NCI-H2029 (cell line): ENCODE results near the gene DYNC2LI1.

ENCODE experiments used
- DNase-seq: peaks from one replicate; lab custom pipeline; 2025; lab: John Stamatoyannopoulos, UW

The DYNC2LI1 gene

DNA sequence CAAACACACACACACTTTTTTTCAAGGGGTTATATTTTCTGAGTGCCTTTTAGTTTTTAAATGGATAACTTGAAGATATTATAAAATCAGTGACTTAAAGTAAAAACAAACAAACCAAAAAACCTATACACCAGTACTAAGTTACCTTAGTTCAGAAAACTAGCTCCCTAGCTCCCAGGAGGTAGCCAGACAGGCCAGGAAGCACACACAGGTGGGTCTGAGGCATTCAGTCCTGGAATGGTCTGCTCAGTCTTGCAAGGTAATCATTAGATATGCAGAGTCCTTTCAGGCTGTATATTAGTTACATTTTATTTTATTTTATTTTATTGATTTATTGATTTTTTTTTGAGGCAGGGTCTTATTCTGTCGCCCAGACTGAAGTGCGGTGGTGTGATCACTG is 10.7 kb upstream of the DYNC2LI1 start:
- DNase-seq = no peak

GRCh38 chr2:43764086-43764705 is 9.6 kb upstream of the DYNC2LI1 start:
- no peak for DNase-seq

DNA sequence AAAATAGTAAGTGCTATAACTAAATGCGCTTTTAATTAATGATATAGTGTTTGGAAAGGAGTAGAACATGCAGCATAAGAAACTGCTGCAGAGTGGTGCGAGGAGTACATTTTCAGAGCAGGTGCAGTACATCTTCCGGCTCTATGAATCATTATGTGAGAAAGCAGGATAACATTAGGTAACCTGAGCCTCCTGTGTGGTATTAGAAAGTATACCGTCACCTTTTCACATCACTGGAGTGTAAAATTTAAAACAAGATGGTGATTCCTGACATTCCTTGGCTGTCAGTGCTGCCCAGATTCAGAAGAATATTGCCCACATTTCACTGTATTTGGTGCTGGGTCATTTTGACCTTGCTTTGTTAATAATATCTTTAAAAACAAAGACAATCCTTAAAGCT is 7.8 kb upstream of the DYNC2LI1 start:
- no peak for DNase-seq

GRCh38 chr2:43774617-43775016 is 778 bp downstream of the DYNC2LI1 start:
- no peak for DNase-seq

DNA sequence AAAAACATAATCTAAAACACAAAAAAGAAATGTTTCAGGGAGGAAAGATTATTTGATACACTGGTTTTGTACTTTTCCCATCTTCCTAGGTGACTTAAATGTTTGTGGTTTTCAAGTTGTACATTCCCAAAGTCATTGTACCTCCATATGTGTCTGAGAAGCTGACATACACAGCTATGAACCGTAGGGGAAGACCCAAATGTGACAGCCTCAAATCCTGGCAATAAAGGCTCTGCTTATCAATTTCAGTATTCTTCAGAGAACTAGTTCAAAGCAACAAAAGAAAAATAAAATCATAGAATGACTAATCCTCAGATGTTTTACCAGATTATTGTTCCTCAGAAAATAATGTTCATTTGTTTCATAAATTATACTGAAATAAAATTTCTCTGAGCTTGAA is 2.5 kb downstream of the DYNC2LI1 start:
- no peak for DNase-seq

- DNase-seq = no peak
Measured at GRCh38 chr2:43777306-43777926, 3.6 kb downstream of the DYNC2LI1 start.

DNA sequence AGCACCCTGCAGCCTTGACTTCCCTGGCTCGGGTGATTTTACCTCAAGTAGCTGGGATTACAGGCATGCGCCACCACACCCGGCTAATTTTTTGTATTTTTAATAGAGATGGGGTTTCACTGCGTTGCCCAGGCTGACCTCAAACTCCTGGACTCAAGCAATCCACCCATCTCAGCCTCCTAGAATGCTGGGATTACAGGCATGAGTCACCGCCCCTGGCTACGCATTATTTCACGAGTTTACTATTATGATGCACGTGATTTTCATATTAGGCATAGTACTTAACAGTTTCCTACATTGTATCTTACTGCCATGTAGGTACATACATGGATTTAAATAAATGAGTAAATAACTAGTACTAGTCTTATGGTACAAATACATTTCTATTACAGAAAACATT is 4.4 kb downstream of the DYNC2LI1 start:
- DNase-seq = no peak

DNA sequence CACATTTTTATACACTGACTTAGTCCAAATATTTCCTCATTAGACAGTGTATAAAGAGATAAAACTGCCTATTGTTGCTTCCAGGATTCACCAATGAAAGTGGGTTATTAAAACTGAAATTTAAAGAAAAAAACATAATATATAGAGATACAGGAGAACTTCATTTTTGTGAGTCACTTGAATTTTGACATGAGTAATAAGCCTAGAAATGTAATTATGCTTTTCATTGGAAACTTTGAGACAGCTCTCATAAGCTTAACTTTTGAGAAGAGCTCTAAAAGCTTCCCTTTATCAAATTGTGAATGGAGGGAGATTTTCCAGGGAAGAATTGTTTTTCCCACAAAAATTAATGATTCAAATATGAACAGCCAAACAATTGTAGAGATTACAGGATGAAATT is 14.1 kb downstream of the DYNC2LI1 start:
- no peak for DNase-seq

GRCh38 chr2:43788646-43789045 is 14.8 kb downstream of the DYNC2LI1 start:
- DNase-seq = no peak

GRCh38 chr2:43790147-43790546 is 16.3 kb downstream of the DYNC2LI1 start:
- no peak for DNase-seq

GRCh38 chr2:43791035-43791765 is 17.4 kb downstream of the DYNC2LI1 start:
- no peak for DNase-seq

DNA sequence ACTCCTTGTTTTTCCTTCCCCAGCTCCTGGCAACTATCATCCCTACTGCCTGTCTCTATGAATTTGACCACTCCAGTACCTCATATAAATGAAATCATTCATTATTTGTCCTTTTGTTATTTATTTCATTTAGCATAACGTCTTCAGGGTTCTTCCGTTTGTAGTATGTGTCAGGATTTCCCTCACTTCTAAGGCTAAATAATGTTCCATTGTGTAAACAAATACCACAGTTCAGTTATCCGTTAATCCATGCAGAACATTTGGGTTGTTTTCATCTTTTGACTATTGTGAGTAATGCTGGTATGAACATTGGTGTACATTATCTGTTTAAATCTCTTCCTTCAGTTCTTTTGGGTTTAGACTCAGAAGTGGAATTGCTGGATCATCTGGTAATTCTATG is 18.8 kb downstream of the DYNC2LI1 start:
- no peak for DNase-seq

DNA sequence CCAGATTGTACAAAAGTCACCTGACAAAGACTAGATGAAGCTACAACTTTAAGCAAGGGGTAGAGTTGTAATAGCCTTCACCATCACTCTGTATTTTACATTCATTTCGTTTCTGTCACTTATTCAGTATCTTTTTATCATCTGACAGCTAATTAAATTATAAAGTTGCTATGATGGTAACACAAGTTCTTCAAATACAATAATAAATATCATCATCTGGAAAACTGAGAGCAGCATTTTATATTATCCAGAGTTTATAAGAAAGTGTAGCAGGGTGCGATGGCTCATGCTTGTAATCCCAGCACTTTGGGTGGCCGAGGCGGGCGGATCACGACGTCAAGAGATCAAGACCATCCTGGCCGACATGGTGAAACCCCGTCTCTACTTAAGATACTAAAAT is 21.1 kb downstream of the DYNC2LI1 start:
- DNase-seq = no peak

GRCh38 chr2:43796206-43796605 is 22.4 kb downstream of the DYNC2LI1 start:
- DNase-seq = no peak

- no peak for DNase-seq
Measured at GRCh38 chr2:43798300-43798699, 24.5 kb downstream of the DYNC2LI1 start.

GRCh38 chr2:43800894-43801293 is 27.1 kb downstream of the DYNC2LI1 start:
- DNase-seq = no peak

- no peak for DNase-seq
Measured at GRCh38 chr2:43802135-43802534, 28.3 kb downstream of the DYNC2LI1 start.

DNA sequence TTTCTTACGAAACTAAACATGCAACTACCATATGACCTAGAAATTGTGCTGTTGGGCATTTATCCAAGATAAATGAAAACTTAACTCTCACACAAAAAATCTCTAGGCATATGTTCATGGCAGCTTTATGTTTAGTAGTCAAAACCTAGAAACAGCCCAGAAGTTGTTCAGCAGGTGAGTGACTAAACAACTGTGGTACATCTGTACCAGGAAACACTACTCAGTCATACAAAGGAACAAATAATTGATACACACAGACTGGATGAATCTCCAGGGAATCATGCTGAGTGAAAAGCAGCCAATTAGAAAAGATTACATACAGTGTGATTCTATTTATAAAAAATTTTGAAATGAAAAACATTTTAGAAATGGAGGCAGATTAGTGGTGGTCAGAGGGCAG is 29.3 kb downstream of the DYNC2LI1 start:
- no peak for DNase-seq

DNA sequence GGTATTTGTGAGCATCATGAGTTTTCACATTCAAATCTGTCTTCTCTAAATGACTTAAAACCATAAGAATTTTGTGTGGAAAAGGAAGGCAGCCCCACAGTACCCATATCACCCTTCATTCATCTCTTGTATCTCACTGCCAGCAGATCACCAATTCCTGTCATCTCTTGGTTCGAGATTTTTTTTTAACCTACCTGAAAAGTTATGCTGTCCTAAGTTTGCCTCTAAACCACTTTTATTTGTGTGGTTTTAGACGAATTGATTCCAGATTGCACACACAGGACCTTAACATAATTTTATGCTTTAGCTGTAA is 32.8 kb downstream of the DYNC2LI1 start:
- no peak for DNase-seq

DNA sequence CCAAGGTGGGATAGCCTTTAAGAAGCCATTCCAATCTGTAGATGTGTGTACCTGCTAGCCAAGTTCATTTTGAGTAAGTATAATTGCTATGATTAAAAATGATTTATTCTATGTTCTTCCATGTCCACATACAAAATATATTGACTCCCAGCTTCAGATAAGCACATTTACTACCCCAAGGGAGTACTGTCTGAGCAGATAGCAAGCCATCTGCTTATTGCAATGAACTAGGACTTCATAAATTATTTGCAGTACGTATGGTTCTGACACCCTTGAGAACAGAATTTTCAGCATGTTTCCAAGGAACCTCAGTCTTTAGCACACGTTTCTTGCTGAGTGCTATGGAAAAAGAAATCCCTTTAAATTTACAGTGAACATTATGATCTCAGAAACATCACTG is 36.6 kb downstream of the DYNC2LI1 start:
- DNase-seq = no peak

DNA sequence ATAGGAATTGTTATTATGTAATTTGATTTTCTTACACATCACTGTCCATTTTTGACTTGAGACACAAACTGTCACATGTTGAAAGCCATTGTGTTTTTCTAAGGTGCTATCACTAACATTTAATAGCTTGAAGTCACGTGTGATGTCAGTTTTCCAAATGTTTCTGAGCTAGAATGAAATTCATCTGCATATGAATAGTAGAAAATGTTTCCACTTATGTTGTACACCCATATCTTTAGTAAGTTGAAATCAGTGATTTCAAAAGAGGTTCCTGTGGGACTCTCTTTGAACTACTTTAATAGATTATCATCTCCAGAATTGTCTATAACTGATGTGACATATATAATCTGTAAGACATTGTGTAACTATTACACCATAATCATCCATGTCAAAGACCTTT is 37.0 kb downstream of the DYNC2LI1 start:
- DNase-seq = no peak

GRCh38 chr2:43812006-43812405 is 38.2 kb downstream of the DYNC2LI1 start:
- no peak for DNase-seq

DNA sequence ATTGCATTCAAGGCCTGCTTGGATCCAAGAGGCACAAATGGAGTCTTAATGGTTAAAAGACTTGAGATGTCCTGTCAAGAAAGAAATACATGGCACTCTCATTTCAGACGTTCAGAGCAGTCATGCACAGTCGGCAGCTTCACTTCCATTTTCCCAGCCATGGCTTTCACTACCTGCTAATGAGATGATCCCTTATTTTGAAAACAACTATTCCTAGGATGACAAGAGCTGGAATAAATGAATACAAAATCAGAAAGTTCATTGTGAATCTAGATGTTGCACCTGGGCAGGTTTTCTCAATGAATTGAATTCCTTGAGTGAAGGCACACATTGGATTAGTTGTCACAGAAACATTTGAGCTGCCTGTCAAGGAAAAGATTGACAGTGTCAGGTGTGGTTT is 39.1 kb downstream of the DYNC2LI1 start:
- DNase-seq = no peak

DNA sequence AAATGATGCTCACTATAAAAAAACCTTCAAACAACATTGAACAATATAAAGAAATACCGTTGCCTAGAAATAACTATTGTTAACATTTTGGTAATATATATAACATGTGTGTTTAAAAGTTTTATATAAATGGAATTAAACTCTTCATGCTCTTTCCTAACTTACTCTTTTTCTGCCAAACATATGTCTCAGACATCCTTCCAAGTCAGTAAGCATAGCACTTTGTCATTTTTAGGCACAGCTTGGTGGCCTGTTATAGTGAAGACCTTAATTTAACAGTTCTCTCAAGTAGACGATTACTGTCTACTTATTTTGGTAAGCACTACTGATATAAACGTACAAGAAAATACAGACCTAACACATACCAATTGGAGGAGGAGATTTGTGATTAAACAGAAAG is 40.9 kb downstream of the DYNC2LI1 start:
- no peak for DNase-seq
